GM13977 (cell line): Measurements from ENCODE around the gene PCDHGA10.
A peak's percentile ranks its signal among the peaks of the same experiment; 100 is the strongest.

ENCODE experiments used
- DNase-seq: peaks from one replicate; pipeline ENCODE4 v3.0.0; 2012; ENCODE audit warnings: low spot score
- in situ Hi-C: fragments of 300-500 bp; cut with MboI; formaldehyde crosslinking; loops from one replicate; pipeline ENCODE4 v1.12.0; 2022; ENCODE audit warnings: low sequenced_read_pairs, low pct_unique_long_range_greater_than_20kb, mixed read lengths, inconsistent platforms; ENCODE audit not compliant: unreplicated experiment
- TF ChIP-seq, protein P1 (sequence below): IDR thresholded peaks from 2 replicates; pipeline ENCODE4 v1.5.1; 2012; ENCODE audit warnings: mild to moderate bottlenecking, control low read depth; ENCODE audit not compliant: insufficient read depth; ENCODE audit errors: extremely low read depth, missing control alignments

The PCDHGA10 gene

DNA sequence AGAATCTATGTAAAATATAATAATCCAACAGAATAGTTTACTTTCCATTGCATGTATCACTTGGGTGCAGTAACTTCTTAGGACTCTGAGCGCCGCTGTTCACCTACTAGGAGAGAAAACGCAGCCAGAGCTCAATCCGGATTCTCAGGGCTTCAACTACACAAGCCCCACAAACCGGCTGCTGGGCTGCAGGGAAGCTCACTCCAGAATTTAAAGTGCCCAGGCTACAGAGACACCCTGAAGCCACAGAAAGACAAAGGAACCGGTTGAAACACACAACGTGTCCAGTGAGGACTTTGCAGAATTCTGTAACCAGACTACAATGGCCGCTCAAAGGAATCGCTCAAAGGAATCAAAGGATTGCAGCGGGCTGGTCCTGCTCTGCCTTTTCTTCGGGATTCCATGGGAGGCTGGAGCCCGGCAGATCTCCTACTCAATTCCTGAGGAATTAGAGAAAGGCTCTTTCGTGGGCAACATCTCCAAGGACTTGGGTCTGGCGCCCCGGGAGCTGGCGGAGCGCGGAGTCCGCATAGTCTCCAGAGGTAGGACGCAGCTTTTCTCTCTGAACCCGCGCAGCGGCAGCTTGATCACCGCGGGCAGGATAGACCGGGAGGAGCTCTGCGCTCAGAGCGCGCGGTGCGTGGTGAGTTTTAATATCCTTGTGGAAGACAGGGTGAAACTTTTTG, at the start of gene PCDHGA10:
TSS of gene PCDHGA10 (plus strand) at position 134 of the 686 bp plus-strand sequence. CDS start at position 323, 189 bp downstream.
- TF ChIP-seq, protein P1, sequence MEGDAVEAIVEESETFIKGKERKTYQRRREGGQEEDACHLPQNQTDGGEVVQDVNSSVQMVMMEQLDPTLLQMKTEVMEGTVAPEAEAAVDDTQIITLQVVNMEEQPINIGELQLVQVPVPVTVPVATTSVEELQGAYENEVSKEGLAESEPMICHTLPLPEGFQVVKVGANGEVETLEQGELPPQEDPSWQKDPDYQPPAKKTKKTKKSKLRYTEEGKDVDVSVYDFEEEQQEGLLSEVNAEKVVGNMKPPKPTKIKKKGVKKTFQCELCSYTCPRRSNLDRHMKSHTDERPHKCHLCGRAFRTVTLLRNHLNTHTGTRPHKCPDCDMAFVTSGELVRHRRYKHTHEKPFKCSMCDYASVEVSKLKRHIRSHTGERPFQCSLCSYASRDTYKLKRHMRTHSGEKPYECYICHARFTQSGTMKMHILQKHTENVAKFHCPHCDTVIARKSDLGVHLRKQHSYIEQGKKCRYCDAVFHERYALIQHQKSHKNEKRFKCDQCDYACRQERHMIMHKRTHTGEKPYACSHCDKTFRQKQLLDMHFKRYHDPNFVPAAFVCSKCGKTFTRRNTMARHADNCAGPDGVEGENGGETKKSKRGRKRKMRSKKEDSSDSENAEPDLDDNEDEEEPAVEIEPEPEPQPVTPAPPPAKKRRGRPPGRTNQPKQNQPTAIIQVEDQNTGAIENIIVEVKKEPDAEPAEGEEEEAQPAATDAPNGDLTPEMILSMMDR, result peak; percentile 80
- DNase-seq, result peak; percentile 86
- in situ Hi-C loops, result no loop called here

DNA sequence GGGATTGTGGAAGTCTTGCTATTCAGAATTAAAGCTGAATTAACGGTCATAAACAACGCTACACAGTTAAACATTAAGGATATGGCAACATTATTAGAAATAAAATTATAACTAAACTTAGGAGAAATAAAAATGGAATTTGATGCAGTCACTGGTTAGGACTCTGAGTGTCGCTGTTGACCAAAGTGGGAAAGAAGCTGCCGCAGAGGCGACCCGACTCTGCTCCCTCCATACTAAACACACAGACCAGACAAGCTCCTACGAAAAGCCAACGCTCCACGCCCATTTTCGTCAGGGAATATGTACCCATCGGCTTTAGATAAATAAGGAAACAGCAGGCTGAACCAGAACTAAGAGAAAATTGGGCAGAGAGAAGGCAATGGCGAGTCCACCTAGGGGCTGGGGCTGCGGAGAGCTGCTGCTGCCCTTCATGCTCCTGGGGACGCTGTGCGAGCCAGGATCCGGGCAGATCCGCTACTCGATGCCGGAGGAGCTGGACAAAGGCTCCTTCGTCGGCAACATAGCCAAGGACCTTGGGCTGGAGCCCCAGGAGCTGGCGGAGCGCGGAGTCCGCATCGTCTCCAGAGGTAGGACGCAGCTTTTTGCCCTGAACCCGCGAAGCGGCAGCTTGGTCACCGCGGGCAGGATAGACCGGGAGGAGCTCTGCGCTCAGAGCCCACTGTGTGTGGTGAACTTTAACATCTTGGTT, 48.7 kb upstream of the PCDHGA10 start, which contains the start of gene PCDHGA5:
TSS of gene PCDHGA5 (plus strand) at position 211 of the 709 bp plus-strand sequence. CDS start at position 380, 169 bp downstream.
- in situ Hi-C loops, result no loop called here
- TF ChIP-seq, protein P1, result no peak
- DNase-seq, result no peak

- in situ Hi-C loops, result no loop called here
Observed at GRCh38 chr5:141366016-141366896, 46.5 kb upstream of the PCDHGA10 start.

GRCh38 chr5:141369994-141370848, 42.6 kb upstream of the PCDHGA10 start, which contains the start of gene PCDHGB3:
Gene PCDHGB3 (plus strand): TSS chr5:141370242. CDS start chr5:141370395, 153 bp downstream.
- in situ Hi-C loops, result no loop called here
- DNase-seq, result peak; percentile 84
- TF ChIP-seq, protein P1, result peak; percentile 77

More at GRCh38 chr5:141366016-141366896, 46.5 kb upstream of the PCDHGA10 start:
- DNase-seq, result no peak
- TF ChIP-seq, protein P1, result no peak

DNA sequence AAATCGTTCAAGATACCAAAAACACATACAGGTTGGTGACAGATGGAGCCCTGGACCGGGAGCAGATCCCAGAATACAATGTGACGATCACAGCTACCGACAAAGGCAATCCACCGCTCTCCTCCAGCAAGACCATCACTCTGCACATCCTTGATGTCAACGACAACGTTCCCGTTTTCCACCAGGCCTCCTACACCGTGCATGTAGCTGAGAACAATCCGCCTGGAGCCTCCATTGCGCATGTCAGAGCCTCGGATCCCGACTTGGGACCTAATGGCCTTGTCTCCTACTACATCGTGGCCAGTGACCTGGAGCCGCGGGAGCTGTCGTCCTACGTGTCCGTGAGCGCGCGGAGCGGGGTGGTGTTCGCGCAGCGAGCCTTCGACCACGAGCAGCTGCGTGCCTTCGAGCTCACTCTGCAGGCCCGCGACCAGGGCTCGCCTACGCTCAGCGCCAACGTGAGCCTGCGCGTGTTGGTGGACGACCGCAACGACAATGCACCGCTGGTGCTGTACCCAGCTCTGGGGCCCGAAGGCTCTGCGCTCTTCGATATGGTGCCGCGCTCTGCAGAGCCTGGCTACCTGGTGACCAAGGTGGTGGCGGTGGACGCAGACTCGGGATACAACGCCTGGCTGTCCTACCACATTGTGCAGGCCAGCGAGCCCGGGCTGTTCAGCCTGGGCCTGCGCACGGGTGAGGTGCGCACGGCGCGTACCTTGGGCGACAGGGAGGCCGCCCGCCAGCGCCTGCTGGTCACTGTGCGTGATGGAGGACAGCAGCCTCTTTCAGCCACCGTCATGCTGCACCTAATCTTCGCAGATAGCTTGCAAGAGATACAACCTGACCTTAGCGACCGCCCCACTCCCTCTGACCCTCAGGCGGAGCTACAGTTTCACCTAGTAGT, 41.0 kb upstream of the PCDHGA10 start:
- TF ChIP-seq, protein P1, result no peak
- DNase-seq, result no peak
- in situ Hi-C loops, result no loop called here
